Glutamatergic neuron (in vitro differentiated cells): ENCODE data around the gene ANO5. TPM values are rescaled to one million over a fixed set of nuclear protein-coding genes. Genes with fewer than 3 reads are reported as not detected.

ENCODE experiments used
- DNase-seq: peaks from one replicate; pipeline ENCODE4 v3.0.0; 2022
- H3K27ac Mint-ChIP-seq: one replicate; pipeline ENCODE4 v1.8.0; 2020; ENCODE audit warnings: mild to moderate bottlenecking, mixed read lengths, inconsistent platforms; ENCODE audit not compliant: unreplicated experiment
- H3K27me3 Mint-ChIP-seq: one replicate; pipeline ENCODE4 v1.8.0; 2020; ENCODE audit warnings: mild to moderate bottlenecking, moderate library complexity, mixed read lengths, inconsistent platforms; ENCODE audit not compliant: unreplicated experiment
- H3K36me3 Mint-ChIP-seq: one replicate; pipeline ENCODE4 v1.8.0; 2020; ENCODE audit warnings: mild to moderate bottlenecking, mixed read lengths, inconsistent platforms; ENCODE audit not compliant: unreplicated experiment
- H3K4me1 Mint-ChIP-seq: one replicate; pipeline ENCODE4 v1.8.0; 2020; ENCODE audit warnings: mild to moderate bottlenecking, low read depth, mixed read lengths, inconsistent platforms; ENCODE audit not compliant: unreplicated experiment
- H3K4me3 Mint-ChIP-seq: one replicate; pipeline ENCODE4 v1.8.0; 2020; ENCODE audit warnings: mild to moderate bottlenecking, mixed read lengths, inconsistent platforms; ENCODE audit not compliant: unreplicated experiment
- H3K9me3 Mint-ChIP-seq: one replicate; pipeline ENCODE4 v1.8.0; 2020; ENCODE audit warnings: mild to moderate bottlenecking, moderate library complexity, mixed read lengths, inconsistent platforms; ENCODE audit not compliant: unreplicated experiment
- CTCF ChIP-seq: fragments of 200-600 bp; sonication (generic); IDR thresholded peaks from one replicate; pipeline ENCODE4 v1.5.0; 2021; ENCODE audit not compliant: partially characterized antibody, unreplicated experiment
- total RNA-seq: library from RNA; stranded (reverse); fragmentation: NEBNext Ultra II Directional; extraction: Animal tissue kit (Norgen Biotek cat#: 25700); gene quantifications from one replicate; pipeline ENCODE4 v1.2.1, GENCODE V29; 2021; ENCODE audit not compliant: unreplicated experiment

The ANO5 gene
- total RNA-seq, 1 donor from 2014 or later, result 5.4 TPM

DNA sequence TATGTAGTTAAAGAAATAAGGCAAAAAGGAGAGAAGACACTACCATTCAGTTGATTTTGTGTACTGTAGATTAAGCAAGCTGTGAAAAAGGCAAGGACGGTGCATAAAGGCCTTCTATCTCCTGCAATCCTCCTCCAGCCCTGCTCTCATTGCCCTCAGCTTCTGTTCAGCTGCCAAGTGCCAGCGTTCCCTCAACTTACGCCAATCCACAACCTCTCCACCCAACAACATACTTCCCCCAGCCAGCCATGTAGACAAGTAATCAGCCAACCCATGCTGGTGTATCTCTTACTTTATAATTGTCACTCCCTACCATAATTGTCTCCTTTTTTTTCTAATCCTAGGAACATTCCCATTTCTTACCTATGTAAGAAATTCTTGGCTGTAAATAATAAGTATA lies 30.1 kb upstream of the ANO5 start:
- no peak for DNase-seq
- Mint-ChIP-seq H3K4me1 (no peaks in the 10 kb centered on the region), H3K9me3 (no peaks in the 10 kb centered on the region), H3K27me3 (peaks cover 6% of the 10 kb centered on the region), H3K27ac (no peak overlapping the region), H3K4me3 (no peak overlapping the region), H3K36me3 (no peaks in the 10 kb centered on the region)
- TF ChIP-seq CTCF, result no peak

DNA sequence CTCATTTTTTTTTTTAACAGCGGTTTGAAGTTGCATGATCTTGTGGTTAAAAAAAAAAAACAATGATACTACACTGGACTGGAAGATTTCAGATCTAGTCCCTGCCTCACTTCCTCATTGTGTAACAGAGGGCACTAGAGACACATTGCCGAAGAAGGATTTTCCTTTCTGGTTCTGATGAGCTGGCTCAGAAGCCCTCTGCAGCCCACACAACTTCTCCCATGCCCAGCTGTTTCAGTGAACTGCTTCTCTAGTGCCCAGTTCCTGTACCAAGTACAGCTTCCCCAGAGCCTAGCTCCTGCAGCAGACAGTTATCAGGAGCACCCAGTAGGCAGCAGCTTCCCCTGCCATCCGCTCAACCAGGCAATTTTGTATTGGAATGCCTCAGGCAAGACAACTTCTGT lies 29.5 kb upstream of the ANO5 start:
- no peaks in the 10 kb centered on the region for H3K36me3 Mint-ChIP-seq
- H3K27ac Mint-ChIP-seq, result no peak overlapping the region
- no peak overlapping the region for H3K4me3 Mint-ChIP-seq
- no peaks in the 10 kb centered on the region for H3K4me1 Mint-ChIP-seq
- no peak for DNase-seq
- peaks cover 6% of the 10 kb centered on the region for H3K27me3 Mint-ChIP-seq
- no peaks in the 10 kb centered on the region for H3K9me3 Mint-ChIP-seq
- TF ChIP-seq CTCF, result no peak

DNA sequence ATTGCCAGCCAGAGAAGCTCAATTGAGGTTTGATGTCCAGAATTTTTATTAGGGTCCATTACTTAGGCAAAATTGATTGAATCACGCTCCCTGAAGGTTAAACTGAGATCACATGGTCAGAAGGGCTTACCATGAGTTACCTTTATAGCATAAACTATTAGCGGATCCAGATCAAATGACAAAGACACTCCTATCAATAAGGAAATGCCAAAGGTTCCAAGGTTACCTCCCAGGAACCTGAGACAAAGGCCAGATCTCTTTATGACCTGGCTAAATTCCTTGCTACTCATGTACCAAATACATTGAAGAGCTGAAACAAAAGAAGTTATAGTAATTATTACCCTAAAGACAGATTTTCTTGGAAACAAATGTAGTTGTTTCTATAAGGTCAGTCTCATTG lies 27.8 kb upstream of the ANO5 start:
- H3K9me3 Mint-ChIP-seq, result no peaks in the 10 kb centered on the region
- TF ChIP-seq CTCF, result no peak
- no peak overlapping the region for H3K27ac Mint-ChIP-seq
- peaks cover 4% of the 10 kb centered on the region for H3K27me3 Mint-ChIP-seq
- no peak overlapping the region for H3K4me3 Mint-ChIP-seq
- H3K4me1 Mint-ChIP-seq, result no peaks in the 10 kb centered on the region
- H3K36me3 Mint-ChIP-seq, result no peaks in the 10 kb centered on the region
- no peak for DNase-seq

GRCh38 chr11:22165759-22166513 lies 26.9 kb upstream of the ANO5 start:
- H3K4me3 Mint-ChIP-seq, result no peak overlapping the region
- H3K4me1 Mint-ChIP-seq, result no peaks in the 10 kb centered on the region
- H3K9me3 Mint-ChIP-seq, result no peaks in the 10 kb centered on the region
- no peak for TF ChIP-seq CTCF
- H3K36me3 Mint-ChIP-seq, result no peaks in the 10 kb centered on the region
- no peak for DNase-seq
- peaks cover 4% of the 10 kb centered on the region for H3K27me3 Mint-ChIP-seq
- no peak overlapping the region for H3K27ac Mint-ChIP-seq

GRCh38 chr11:22169833-22170232 lies 23.1 kb upstream of the ANO5 start:
- TF ChIP-seq CTCF, result peak; percentile 47
- H3K27me3 Mint-ChIP-seq, result no peaks in the 10 kb centered on the region
- H3K27ac Mint-ChIP-seq, result no peak overlapping the region
- no peaks in the 10 kb centered on the region for H3K9me3 Mint-ChIP-seq
- H3K36me3 Mint-ChIP-seq, result no peaks in the 10 kb centered on the region
- H3K4me1 Mint-ChIP-seq, result no peaks in the 10 kb centered on the region
- H3K4me3 Mint-ChIP-seq, result no peak overlapping the region
- no peak for DNase-seq
